ENCODE results near the gene S100A6. TPM values are rescaled to one million over a fixed set of nuclear protein-coding genes. Genes with fewer than 3 reads are reported as not detected.

The S100A6 gene
- total RNA-seq, 1 experiment from 2014 or later: 106 TPM

GRCh38 chr1:153553830-153554541 is 18.2 kb upstream of the S100A6 start:
- intact Hi-C loops (cut with micrococcal nuclease; ENCODE audit: unreplicated experiment): no loop called here
- H3K27ac ChIP-seq (ENCODE audit: low read depth, low read length, poor library complexity, severe bottlenecking): no peak overlapping the region
- H3K4me1 ChIP-seq (ENCODE audit: insufficient read depth, low read length, poor library complexity, severe bottlenecking): no peaks in the 10 kb centered on the region
- TF ChIP-seq EZH2 (IDR thresholded peaks at IDR 0.05; ENCODE audit: borderline replicate concordance, low read depth, low read length, poor library complexity, severe bottlenecking) (no peak), CTCF (conservative IDR thresholded peaks at IDR 0.05; ENCODE audit: low read depth, low read length) (no peak)
- CTCF ChIA-PET: interaction anchor here (0.6 kb wide), 1 partner anchor 69 kb away, joined by 5 read pairs; no protein-coding TSS in a partner anchor
- POLR2A ChIA-PET (ENCODE audit: low non-redundant PET): no interaction called here
- H3K27me3 ChIP-seq (replicated peaks; ENCODE audit: insufficient read depth, low read depth, low read length, poor library complexity): no peaks in the 10 kb centered on the region
- no TSS peak for BruUV-seq (replicated peaks)
- no peaks in the 10 kb centered on the region for H3K36me3 ChIP-seq (ENCODE audit: insufficient read depth, low read length, poor library complexity, severe bottlenecking)
- no peak overlapping the region for H3K4me3 ChIP-seq (ENCODE audit: low read depth, low read length, poor library complexity, severe bottlenecking)
- H3K9me3 ChIP-seq (ENCODE audit: low read depth, low read length, poor library complexity, severe bottlenecking): no peaks in the 10 kb centered on the region
- DNase-seq (ENCODE audit: low spot score): no peak

- ChIA-PET CTCF (interaction anchor here (0.5 kb wide), 1 partner anchor 268 kb away, joined by 5 read pairs; no protein-coding TSS in a partner anchor), POLR2A (ENCODE audit: low non-redundant PET) (no interaction called here)
- Histone ChIP-seq H3K4me1 (ENCODE audit: insufficient read depth, low read length, poor library complexity, severe bottlenecking) (no peaks in the 10 kb centered on the region), H3K36me3 (ENCODE audit: insufficient read depth, low read length, poor library complexity, severe bottlenecking) (no peaks in the 10 kb centered on the region), H3K9me3 (ENCODE audit: low read depth, low read length, poor library complexity, severe bottlenecking) (no peaks in the 10 kb centered on the region), H3K4me3 (ENCODE audit: low read depth, low read length, poor library complexity, severe bottlenecking) (no peak overlapping the region), H3K27me3 (replicated peaks; ENCODE audit: insufficient read depth, low read depth, low read length, poor library complexity) (no peaks in the 10 kb centered on the region), H3K27ac (ENCODE audit: low read depth, low read length, poor library complexity, severe bottlenecking) (no peak overlapping the region)
- no TSS peak for BruUV-seq (replicated peaks)
- no peak for DNase-seq (ENCODE audit: low spot score)
- TF ChIP-seq CTCF (conservative IDR thresholded peaks at IDR 0.05; ENCODE audit: low read depth, low read length) (no peak), EZH2 (IDR thresholded peaks at IDR 0.05; ENCODE audit: borderline replicate concordance, low read depth, low read length, poor library complexity, severe bottlenecking) (no peak)
- intact Hi-C loops (cut with micrococcal nuclease; ENCODE audit: unreplicated experiment): no loop called here
Observed at GRCh38 chr1:153553096-153553495, 17.3 kb upstream of the S100A6 start.

- CTCF ChIA-PET: interaction anchor here (0.5 kb wide), 1 partner anchor 268 kb away, joined by 5 read pairs; no protein-coding TSS in a partner anchor
- Histone ChIP-seq H3K4me1 (ENCODE audit: insufficient read depth, low read length, poor library complexity, severe bottlenecking) (peaks cover 4% of the 10 kb centered on the region), H3K27me3 (replicated peaks; ENCODE audit: insufficient read depth, low read depth, low read length, poor library complexity) (no peaks in the 10 kb centered on the region), H3K36me3 (ENCODE audit: insufficient read depth, low read length, poor library complexity, severe bottlenecking) (no peaks in the 10 kb centered on the region), H3K4me3 (ENCODE audit: low read depth, low read length, poor library complexity, severe bottlenecking) (no peak overlapping the region), H3K27ac (ENCODE audit: low read depth, low read length, poor library complexity, severe bottlenecking) (no peak overlapping the region), H3K9me3 (ENCODE audit: low read depth, low read length, poor library complexity, severe bottlenecking) (no peaks in the 10 kb centered on the region)
- intact Hi-C loops (cut with micrococcal nuclease; ENCODE audit: unreplicated experiment): no loop called here
- no TSS peak for BruUV-seq (replicated peaks)
- POLR2A ChIA-PET (ENCODE audit: low non-redundant PET): no interaction called here
- no peak for DNase-seq (ENCODE audit: low spot score)
- TF ChIP-seq EZH2 (IDR thresholded peaks at IDR 0.05; ENCODE audit: borderline replicate concordance, low read depth, low read length, poor library complexity, severe bottlenecking): no peak
- TF ChIP-seq CTCF (conservative IDR thresholded peaks at IDR 0.05; ENCODE audit: low read depth, low read length): no peak
Observed at GRCh38 chr1:153552335-153552734, 16.5 kb upstream of the S100A6 start.
